Neural progenitor cell (in vitro differentiated cells): ENCODE data around the gene C12orf60.

ENCODE experiments used
- CTCF ChIP-seq: fragments of 200-600 bp; sonication (generic); IDR thresholded peaks from 2 replicates; pipeline ENCODE4 v1.5.1; 2017; ENCODE audit warnings: antibody characterized with exemption, mild to moderate bottlenecking
- EZH2 ChIP-seq: fragments of 200-600 bp; sonication (generic); IDR thresholded peaks from 2 replicates; pipeline ENCODE4 v1.6.1; 2017; ENCODE audit warnings: antibody characterized with exemption, mild to moderate bottlenecking, moderate library complexity
- EZH2phosphoT487 ChIP-seq: fragments of 200-600 bp; sonication (generic); IDR thresholded peaks from 2 replicates; pipeline ENCODE4 v1.6.1; 2017; ENCODE audit warnings: antibody characterized with exemption

DNA sequence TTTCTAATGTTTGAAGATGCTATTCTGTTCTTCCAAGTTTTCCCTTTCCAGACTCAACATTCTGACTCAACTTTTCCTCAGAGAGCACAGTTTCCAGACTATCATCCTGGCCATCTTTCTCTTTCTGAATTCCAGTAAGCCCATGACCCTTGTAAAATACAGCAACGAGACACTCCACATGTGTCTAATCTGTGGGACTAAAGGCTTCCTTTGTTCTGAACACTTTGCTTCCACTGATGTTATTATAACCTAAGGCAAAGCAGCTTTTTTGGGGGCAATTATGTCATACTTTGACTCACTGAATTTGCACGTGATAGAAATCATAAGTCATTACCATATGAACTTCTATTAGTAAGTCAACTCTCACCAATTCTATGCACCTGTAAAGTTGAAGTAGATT is 46.2 kb downstream of the C12orf60 start:
- no peak for TF ChIP-seq CTCF
- TF ChIP-seq EZH2: no peak
- no peak for TF ChIP-seq EZH2phosphoT487
